HepG2 (cell line): ENCODE measurements around the gene CFL1. TPM values are rescaled to one million over a fixed set of nuclear protein-coding genes. Genes with fewer than 3 reads are reported as not detected.
A peak's percentile ranks its signal among the peaks of the same experiment; 100 is the strongest.

ENCODE experiments used
- ATAC-seq: fragments of 200-7000 bp; cut with Tn5 transposase; 3 replicates; pipeline ENCODE4 v1.9.1; 2020; ENCODE audit warnings: mild to moderate bottlenecking, moderate library complexity
- BruUV-seq: library from RNA; stranded (reverse); fragments of 400-500 nt; replicated peaks from 2 replicates; lab custom pipeline; 2021; lab: Mats Ljungman, UMichigan
- CTCF ChIA-PET: fragments of 300-600 bp; formaldehyde crosslinking; extraction: SDS; loops from one replicate; lab custom pipeline; 2021; ENCODE audit warnings: low total read pairs, inconsistent platforms, low intra/inter-chr PET ratio; lab: Yijun Ruan, JAX
- POLR2A ChIA-PET: fragments of 350-600 bp; sonication (Branson Sonifier 250); formaldehyde crosslinking; loops from one replicate; lab custom pipeline; 2020; ENCODE audit warnings: antibody characterized with exemption, inconsistent platforms; lab: Yijun Ruan, JAX
- DNase-seq: peaks from one replicate; pipeline ENCODE4 v3.0.0-alpha.2; 2015; ENCODE audit warnings: low spot score
- FAIRE-seq: peaks from 3 replicates; lab custom pipeline; 2011; peaks lifted over from hg19 to GRCh38; lab: Jason Lieb, UNC
- H2AFZ ChIP-seq: one replicate; pipeline ENCODE4 v1.6.1; 2011; ENCODE audit warnings: low read length, inconsistent platforms
- H3K27ac ChIP-seq: fragments of 300-600 bp; 3 replicates; pipeline ENCODE4 v1.8.0; 2011; ENCODE audit warnings: mixed run types, mild to moderate bottlenecking, mixed read lengths, low read length, inconsistent platforms; ENCODE audit not compliant: insufficient read depth; ENCODE audit errors: extremely low read length
- H3K27me3 ChIP-seq, 2 experiments: fragments of 200-600 bp in 1 of 2; 2 replicates in 1 of 2; 3 replicates in 1 of 2; pipeline versions ENCODE4 v1.6.0 to v1.8.0; 2011; ENCODE audit warnings: low read length in 2 of 2, mild to moderate bottlenecking in 2 of 2, moderate library complexity in 2 of 2, inconsistent platforms in 1 of 2; ENCODE audit not compliant: insufficient read depth in 2 of 2, control insufficient read depth in 1 of 2
- H3K36me3 ChIP-seq, 2 experiments: fragments of 200-600 bp in 1 of 2; replicated peaks in 1 of 2; 2 replicates in 1 of 2; 3 replicates in 1 of 2; pipeline versions ENCODE4 v1.5.1 to v1.8.0; 2011; ENCODE audit warnings: low read length in 2 of 2, inconsistent platforms in 1 of 2; ENCODE audit not compliant: insufficient read depth in 2 of 2, control insufficient read depth in 1 of 2
- H3K4me1 ChIP-seq: 2 replicates; pipeline ENCODE4 v1.5.1; 2012; ENCODE audit warnings: low read length, inconsistent platforms; ENCODE audit not compliant: insufficient read depth
- H3K4me2 ChIP-seq: 2 replicates; pipeline ENCODE4 v1.6.0; 2011; ENCODE audit warnings: low read depth, low read length, inconsistent platforms
- H3K4me3 ChIP-seq, 3 experiments: fragments of 200-600 bp in 1 of 3; sonication (generic), shearing (Covaris generic) in 1 of 3; replicated peaks in 1 of 3; 2 replicates each; pipeline ENCODE4 v1.5.1; 2011 to 2016; ENCODE audit warnings: low read length in 3 of 3, inconsistent platforms in 2 of 3, low read depth in 2 of 3, mild to moderate bottlenecking in 2 of 3, control low read depth in 1 of 3, mixed read lengths in 1 of 3; ENCODE audit not compliant: insufficient read depth in 1 of 3
- H3K79me2 ChIP-seq: one replicate; pipeline ENCODE4 v1.6.1; 2011; ENCODE audit warnings: low read length, inconsistent platforms; ENCODE audit not compliant: insufficient read depth
- H3K9ac ChIP-seq: 2 replicates; pipeline ENCODE4 v1.6.0; 2011; ENCODE audit warnings: mild to moderate bottlenecking, low read depth, low read length, inconsistent platforms; ENCODE audit not compliant: insufficient read depth
- H3K9me3 ChIP-seq: 2 replicates; pipeline ENCODE4 v1.5.1; 2012; ENCODE audit warnings: mild to moderate bottlenecking, low read length
- H4K20me1 ChIP-seq: 2 replicates; pipeline ENCODE4 v1.6.0; 2011; ENCODE audit warnings: inconsistent platforms, mild to moderate bottlenecking, low read length, moderate library complexity; ENCODE audit not compliant: insufficient read depth
- ATF1 ChIP-seq: IDR thresholded peaks from 2 replicates; pipeline ENCODE4 v1.6.1; 2016; ENCODE audit warnings: mild to moderate bottlenecking, control low read depth
- BORCS8-MEF2B ChIP-seq: sonication (generic); formaldehyde crosslinking; IDR thresholded peaks from 2 replicates; pipeline ENCODE4 v1.8.0; 2022; ENCODE audit warnings: mild to moderate bottlenecking, missing genetic modification reagents
- CEBPG ChIP-seq: IDR thresholded peaks from 2 replicates; pipeline ENCODE4 v1.6.1; 2016
- ELF1 ChIP-seq: sonication (generic); formaldehyde crosslinking; IDR thresholded peaks from 2 replicates; pipeline ENCODE4 v1.4.0; 2020; ENCODE audit warnings: missing genetic modification reagents
- ETV6 ChIP-seq: sonication (generic); formaldehyde crosslinking; conservative IDR thresholded peaks from 2 replicates; pipeline ENCODE4 v1.4.0; 2020; ENCODE audit warnings: missing genetic modification reagents
- HNRNPK ChIP-seq: fragments of 200-400 bp; formaldehyde crosslinking; IDR thresholded peaks from 2 replicates; pipeline ENCODE4 v1.6.1; 2018; ENCODE audit warnings: low read length, low read depth, moderate library complexity, mild to moderate bottlenecking; ENCODE audit not compliant: poor library complexity, severe bottlenecking
- HOXA5 ChIP-seq: sonication (generic); formaldehyde crosslinking; IDR thresholded peaks from 2 replicates; pipeline ENCODE4 v1.4.0; 2020; ENCODE audit warnings: missing genetic modification reagents
- MIER2 ChIP-seq: IDR thresholded peaks from 2 replicates; pipeline ENCODE4 v1.6.1; 2016; ENCODE audit warnings: missing biosample characterization, missing genetic modification reagents
- PHF21A ChIP-seq: sonication (generic); formaldehyde crosslinking; IDR thresholded peaks from 2 replicates; pipeline ENCODE4 v1.5.0; 2020; ENCODE audit warnings: mild to moderate bottlenecking, missing genetic modification reagents
- PLRG1 ChIP-seq: fragments of 450-650 bp; conservative IDR thresholded peaks from 2 replicates; pipeline ENCODE4 v1.6.1; 2016
- SRSF1 ChIP-seq: fragments of 200-400 bp; formaldehyde crosslinking; optimal IDR thresholded peaks from 2 replicates; pipeline ENCODE3; 2017; ENCODE audit warnings: mild to moderate bottlenecking, low read depth, low read length, moderate library complexity
- SUZ12 ChIP-seq: fragments of 150-350 bp; IDR thresholded peaks from 2 replicates; pipeline ENCODE4 v1.6.1; 2014; ENCODE audit warnings: low read depth, low read length
- TAF1 ChIP-seq: sonication (generic); formaldehyde crosslinking; IDR thresholded peaks from 2 replicates; pipeline ENCODE4 v1.4.0; 2020; ENCODE audit warnings: missing genetic modification reagents
- ZNF124 ChIP-seq: sonication (generic); formaldehyde crosslinking; IDR thresholded peaks from 2 replicates; pipeline ENCODE4 v1.4.0; 2020; ENCODE audit warnings: missing genetic modification reagents
- ZNF224 ChIP-seq: sonication (generic); formaldehyde crosslinking; IDR thresholded peaks from 2 replicates; pipeline ENCODE4 v1.5.0; 2020; ENCODE audit warnings: mild to moderate bottlenecking, missing genetic modification reagents
- ZNF703 ChIP-seq: sonication (generic); formaldehyde crosslinking; IDR thresholded peaks from 2 replicates; pipeline ENCODE4 v1.5.1; 2020; ENCODE audit warnings: missing genetic modification reagents, mild to moderate bottlenecking, moderate library complexity, borderline replicate concordance
- ZNF749 ChIP-seq: sonication (generic); formaldehyde crosslinking; IDR thresholded peaks from 2 replicates; pipeline ENCODE4 v1.8.0; 2022; ENCODE audit warnings: mild to moderate bottlenecking, missing genetic modification reagents, moderate library complexity, borderline replicate concordance
- ZNF75D ChIP-seq: sonication (generic); formaldehyde crosslinking; IDR thresholded peaks from 2 replicates; pipeline ENCODE4 v1.8.1; 2023; ENCODE audit warnings: missing genetic modification reagents, mild to moderate bottlenecking, borderline replicate concordance
- ZNF761 ChIP-seq: sonication (generic); formaldehyde crosslinking; conservative IDR thresholded peaks from 2 replicates; pipeline ENCODE4 v1.4.0; 2020; ENCODE audit warnings: mild to moderate bottlenecking, missing genetic modification reagents
- ZNF766 ChIP-seq: sonication (generic); formaldehyde crosslinking; IDR thresholded peaks from 2 replicates; pipeline ENCODE4 v1.5.0; 2020; ENCODE audit warnings: missing genetic modification reagents, borderline replicate concordance
- ZNF816 ChIP-seq: sonication (generic); formaldehyde crosslinking; IDR thresholded peaks from 2 replicates; pipeline ENCODE4 v1.8.0; 2022; ENCODE audit warnings: missing genetic modification reagents, mild to moderate bottlenecking, borderline replicate concordance
- WGBS: methylation state at CpG from one replicate; pipeline ENCODE4 v1.1.6; 2017; ENCODE audit warnings: low lambda C conversion rate; 5-methylcytosine and 5-hydroxymethylcytosine counted together
- in situ Hi-C: cut with HindIII; loops from 2 replicates; pipeline ENCODE4 v1.10.0; 2017; ENCODE audit warnings: low pct_unique_long_range_greater_than_20kb; ENCODE audit not compliant: extremely low pct_ligation_motif_present
- intact Hi-C: fragments of 100-400 bp; cut with micrococcal nuclease; formaldehyde crosslinking; loops from one replicate; pipeline ENCODE4 v1.10.0; 2022; ENCODE audit not compliant: unreplicated experiment
- polyA plus RNA-seq, 8 experiments: library from polyadenylated mRNA; depleted of rRNA in 3 of 8; stranded (reverse) in 7 of 8; unstranded in 1 of 8; fragments of >200 nt; fragmentation: Illumina TruSeq in 4 of 8; extraction: Trizol in 4 of 8; gene quantifications; 2 replicates each; pipeline versions ENCODE4 v1.2.1 to v1.2.3, GENCODE V29; 2011 to 2016; ENCODE audit warnings: low read depth in 4 of 8, missing spikeins in 1 of 8, mixed read lengths in 1 of 8; ENCODE audit not compliant: insufficient read depth in 1 of 8
- total RNA-seq, 5 experiments: library from RNA; depleted of rRNA; stranded (reverse); fragments of >200 nt; fragmentation: Illumina TruSeq; extraction: Trizol; gene quantifications; 2 replicates each; pipeline ENCODE4 v1.2.3, GENCODE V29; 2016; ENCODE audit warnings: low read depth in 1 of 5
- TF ChIP-seq, protein P1 (sequence below): sonication (generic); formaldehyde crosslinking; IDR thresholded peaks from 2 replicates; pipeline ENCODE4 v1.4.0; 2020; ENCODE audit warnings: missing genetic modification reagents

Gene CFL1
- total and polyA plus RNA-seq, 2 of the 13 experiments (the other 11 are each of a cell fraction or from before 2014, with no cell fraction given), result 379 to 383 TPM

DNA sequence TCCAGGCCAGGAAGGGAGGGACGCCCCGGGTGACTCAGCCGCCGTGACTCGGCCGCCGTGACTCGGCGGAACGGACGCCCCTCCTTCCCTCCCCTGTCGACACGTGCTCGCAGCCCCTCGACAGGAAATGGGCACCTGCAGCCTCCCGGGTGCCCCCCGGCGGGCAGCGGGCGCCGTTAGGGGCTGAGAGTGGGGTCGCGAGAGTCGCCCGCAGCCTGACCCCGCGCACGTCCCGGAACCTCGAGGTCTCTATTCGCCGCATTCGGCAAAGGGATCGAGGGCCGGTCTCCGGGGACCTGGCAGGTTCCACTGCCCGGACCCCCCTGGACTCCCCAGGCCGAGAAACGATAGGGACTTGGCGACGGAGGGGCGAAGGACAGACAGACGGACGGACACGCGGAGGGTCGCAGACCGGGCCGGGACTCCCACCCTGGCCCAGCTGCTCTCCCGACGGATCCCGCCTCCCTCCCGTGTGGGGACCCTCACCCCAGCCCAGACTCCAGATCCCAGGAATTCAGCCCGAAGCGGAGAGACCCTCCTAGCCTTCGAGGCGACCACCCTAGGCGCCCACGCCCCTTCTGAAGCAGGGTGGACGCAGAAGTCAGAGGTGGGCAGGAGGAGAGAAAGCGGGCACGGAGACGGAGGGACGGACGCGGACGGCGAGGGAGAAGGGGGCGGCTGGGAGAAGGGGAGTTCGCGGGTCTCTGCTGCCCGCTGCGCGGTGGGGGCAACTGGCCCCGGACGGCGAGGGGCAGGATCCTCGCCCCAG lies 41.6 kb upstream of the CFL1 start (continued):
- TF ChIP-seq ZNF703 (0 out of 2 replicates have a peak, but pooled peaks have one; percentile 29), ETV6 (CRISPR knock-in tag) (0 out of 2 replicates have a peak, but pooled peaks have one; percentile 60), HOXA5 (CRISPR knock-in tag) (no peak), PLRG1 (no peak), ZNF224 (CRISPR knock-in tag) (0 out of 2 replicates have a peak, but pooled peaks have one; percentile 44), ZNF75D (CRISPR knock-in tag) (peak; percentile 61; the same call in 1 of the 2 replicates), ZNF749 (CRISPR knock-in tag) (peak; percentile 53; the same call in 1 of the 2 replicates), SRSF1 (peak; percentile 58)

DNA sequence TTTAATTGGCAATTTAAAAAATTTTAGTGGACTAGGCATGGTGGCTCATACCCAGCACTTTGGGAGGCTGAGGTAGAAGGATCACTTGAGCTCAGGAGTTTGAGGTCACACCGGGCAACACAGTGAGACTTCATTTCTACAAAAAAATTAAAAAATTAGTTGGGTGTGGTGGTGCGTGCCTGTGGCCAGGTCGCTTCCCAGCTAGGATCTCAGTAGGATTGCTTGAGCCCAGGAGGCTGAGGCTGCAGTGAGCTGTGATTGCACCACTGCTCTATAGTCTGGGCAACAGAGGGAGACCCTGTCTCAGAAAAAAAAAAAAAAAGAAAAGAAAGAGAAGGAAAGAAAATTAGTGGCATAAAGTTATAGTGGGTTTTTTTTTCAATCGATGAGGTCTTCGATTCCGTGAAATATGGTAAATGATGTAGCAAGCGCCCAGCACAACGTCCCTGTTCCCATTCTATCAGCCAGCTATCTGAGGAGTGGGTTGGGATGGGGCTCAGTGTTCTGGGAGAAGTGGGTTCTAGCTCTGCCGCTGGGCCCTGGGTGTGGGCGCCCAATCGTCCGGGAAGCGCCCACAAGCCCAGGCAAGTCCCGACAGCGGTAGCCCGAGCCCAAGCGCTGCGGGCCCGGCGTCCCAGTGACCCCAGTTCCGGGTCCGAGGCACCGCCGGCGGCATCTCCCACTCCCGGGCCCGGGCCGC lies 40.8 kb upstream of the CFL1 start:
- Histone ChIP-seq H3K4me3 (peak overlapping the region; percentile 84 to 89 (median 89)), H3K36me3 (peaks cover 8 to 16% of the 10 kb centered on the region in 2 experiments; a peak in 4 of 5 replicates), H3K27me3 (no peaks in the 10 kb centered on the region; a peak in 1 of 5 replicates), H3K27ac (peak overlapping the region; percentile 66), H3K9me3 (no peaks in the 10 kb centered on the region), H3K4me1 (peaks cover 54% of the 10 kb centered on the region), H3K79me2 (peaks cover 32% of the 10 kb centered on the region), H3K9ac (peak overlapping the region; percentile 88), H2AFZ (no peak overlapping the region), H4K20me1 (no peaks in the 10 kb centered on the region), H3K4me2 (peak overlapping the region; percentile 93)
- no peak for DNase-seq
- BruUV-seq, result TSS peak; percentile 54
- no peak for FAIRE-seq
- 8% methylated on average over 12 of the region's 28 CpGs for WGBS
- intact Hi-C loops (no loop called here), in situ Hi-C loops (no loop called here)
- ChIA-PET POLR2A (interaction anchor here (0.8 to 6.2 kb wide), 6 partner anchors 8 to 186 kb away, joined by 4 to 95 read pairs (median 8); partner anchors contain the start of genes CCDC85B, FIBP and KAT5), CTCF (interaction anchor here (1.2 kb wide), 1 partner anchor 11 kb away, joined by 3 read pairs; the partner anchor contains the start of gene FIBP)
- no peak for ATAC-seq
- TF ChIP-seq BORCS8-MEF2B (no peak), ZNF761 (CRISPR knock-in tag) (0 out of 2 replicates have a peak, but pooled peaks have one; percentile 29), MIER2 (CRISPR knock-in tag) (no peak), HNRNPK (peak; percentile 45), CEBPG (0 out of 2 replicates have a peak, but pooled peaks have one; percentile 25), ZNF124 (CRISPR knock-in tag) (no peak), ZNF816 (CRISPR knock-in tag) (peak; percentile 74; the same call in 1 of the 2 replicates), TAF1 (CRISPR knock-in tag) (no peak), ATF1 (0 out of 2 replicates have a peak, but pooled peaks have one; percentile 21), PHF21A (peak; percentile 12; the same call in 1 of the 2 replicates), SUZ12 (no peak), ELF1 (CRISPR knock-in tag) (peak; percentile 61; the same call in 1 of the 2 replicates), ZNF766 (CRISPR knock-in tag) (0 out of 2 replicates have a peak, but pooled peaks have one; percentile 38)
- TF ChIP-seq, protein P1, sequence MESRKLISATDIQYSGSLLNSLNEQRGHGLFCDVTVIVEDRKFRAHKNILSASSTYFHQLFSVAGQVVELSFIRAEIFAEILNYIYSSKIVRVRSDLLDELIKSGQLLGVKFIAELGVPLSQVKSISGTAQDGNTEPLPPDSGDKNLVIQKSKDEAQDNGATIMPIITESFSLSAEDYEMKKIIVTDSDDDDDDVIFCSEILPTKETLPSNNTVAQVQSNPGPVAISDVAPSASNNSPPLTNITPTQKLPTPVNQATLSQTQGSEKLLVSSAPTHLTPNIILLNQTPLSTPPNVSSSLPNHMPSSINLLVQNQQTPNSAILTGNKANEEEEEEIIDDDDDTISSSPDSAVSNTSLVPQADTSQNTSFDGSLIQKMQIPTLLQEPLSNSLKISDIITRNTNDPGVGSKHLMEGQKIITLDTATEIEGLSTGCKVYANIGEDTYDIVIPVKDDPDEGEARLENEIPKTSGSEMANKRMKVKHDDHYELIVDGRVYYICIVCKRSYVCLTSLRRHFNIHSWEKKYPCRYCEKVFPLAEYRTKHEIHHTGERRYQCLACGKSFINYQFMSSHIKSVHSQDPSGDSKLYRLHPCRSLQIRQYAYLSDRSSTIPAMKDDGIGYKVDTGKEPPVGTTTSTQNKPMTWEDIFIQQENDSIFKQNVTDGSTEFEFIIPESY (CRISPR knock-in tag), result no peak
